CD4-positive, alpha-beta T cell treated with Interleukin-6 for 4 hours (primary cell): ENCODE results near the gene GDPD5.

Experiments used
- DNase-seq: peaks from one replicate; pipeline ENCODE4 v3.0.0-alpha.2; 2020; ENCODE audit warnings: mixed read lengths

Gene GDPD5

GRCh38 chr11:75525433-75526191, at the start of gene GDPD5:
Gene GDPD5 (minus strand): TSS chr11:75525941. CDS start chr11:75477735, 48,206 bp downstream.
- DNase-seq = peak; percentile 91

GRCh38 chr11:75574698-75575602, 49.2 kb upstream of the GDPD5 start:
- DNase-seq = no peak

GRCh38 chr11:75572744-75573143, 47.0 kb upstream of the GDPD5 start:
- no peak for DNase-seq

- no peak for DNase-seq
Measured at GRCh38 chr11:75571625-75572024, 45.9 kb upstream of the GDPD5 start.

- no peak for DNase-seq
Measured at GRCh38 chr11:75570559-75571139, 44.9 kb upstream of the GDPD5 start.

GRCh38 chr11:75568616-75569219, 43.0 kb upstream of the GDPD5 start:
- no peak for DNase-seq

GRCh38 chr11:75567971-75568370, 42.2 kb upstream of the GDPD5 start:
- DNase-seq = no peak

GRCh38 chr11:75566763-75567279, 41.1 kb upstream of the GDPD5 start:
- DNase-seq = no peak

GRCh38 chr11:75565916-75566762, 40.4 kb upstream of the GDPD5 start:
- no peak for DNase-seq

GRCh38 chr11:75565221-75565814, 39.6 kb upstream of the GDPD5 start:
- no peak for DNase-seq

- DNase-seq = no peak
Measured at GRCh38 chr11:75563978-75564552, 38.3 kb upstream of the GDPD5 start.

- DNase-seq = no peak
Measured at GRCh38 chr11:75563501-75563977, 37.8 kb upstream of the GDPD5 start.

- DNase-seq = no peak
Measured at GRCh38 chr11:75562836-75563484, 37.2 kb upstream of the GDPD5 start.

GRCh38 chr11:75562048-75562835, 36.5 kb upstream of the GDPD5 start, which contains the start of gene SERPINH1:
Gene SERPINH1 (plus strand): TSS chr11:75562253. CDS start chr11:75566350, 4,097 bp downstream.
- peak; percentile 71 for DNase-seq

GRCh38 chr11:75561426-75562047, 35.8 kb upstream of the GDPD5 start:
- no peak for DNase-seq

GRCh38 chr11:75560644-75561043, 34.9 kb upstream of the GDPD5 start:
- no peak for DNase-seq

- DNase-seq = no peak
Measured at GRCh38 chr11:75558939-75559843, 33.5 kb upstream of the GDPD5 start.
